Caco-2 (cell line): ENCODE results near the gene DNAJC10. TPM values are rescaled to one million over a fixed set of nuclear protein-coding genes. Genes with fewer than 3 reads are reported as not detected.

Experiments
- BruUV-seq: library from RNA; stranded (reverse); fragments of 400-500 nt; replicated peaks from 2 replicates; lab custom pipeline; 2021; lab: Mats Ljungman, UMichigan
- CTCF ChIA-PET: fragments of 300-600 bp; sonication (Branson Sonifier 250); formaldehyde crosslinking; loops from one replicate; lab custom pipeline; 2022; ENCODE audit warnings: antibody characterized with exemption; lab: Charles Lee
- POLR2A ChIA-PET: fragments of 300-600 bp; sonication (Branson Sonifier 250); formaldehyde crosslinking; loops from one replicate; lab custom pipeline; 2022; ENCODE audit warnings: antibody characterized with exemption; lab: Charles Lee
- DNase-seq, 2 experiments: peaks; one replicate each; pipeline versions ENCODE4 v3.0.0 to v3.0.0-alpha.2; 2020 to 2022
- H3K27me3 ChIP-seq: replicated peaks from 2 replicates; pipeline ENCODE4 v1.6.0; 2011; ENCODE audit warnings: low read length; ENCODE audit not compliant: control insufficient read depth, insufficient read depth
- H3K36me3 ChIP-seq: 2 replicates; pipeline ENCODE4 v1.5.1; 2011; ENCODE audit warnings: low read length; ENCODE audit not compliant: control insufficient read depth, insufficient read depth
- H3K4me1 ChIP-seq: fragments of 250-450 bp; sonication (Bioruptor Pico); 2 replicates; pipeline ENCODE4 v1.5.1; 2020; ENCODE audit warnings: mild to moderate bottlenecking
- H3K4me3 ChIP-seq: 2 replicates; pipeline ENCODE4 v1.5.1; 2011; ENCODE audit warnings: low read depth, mild to moderate bottlenecking, control low read depth, low read length
- H3K9me3 ChIP-seq: fragments of 250-450 bp; sonication (Bioruptor Pico); 2 replicates; pipeline ENCODE4 v1.5.1; 2020; ENCODE audit warnings: mild to moderate bottlenecking, moderate library complexity
- H3K27ac Mint-ChIP-seq: one replicate; pipeline ENCODE4 v1.8.0; 2022; ENCODE audit warnings: mixed read lengths; ENCODE audit not compliant: unreplicated experiment
- H3K27me3 Mint-ChIP-seq: one replicate; pipeline ENCODE4 v1.8.0; 2022; ENCODE audit warnings: mixed read lengths; ENCODE audit not compliant: insufficient read depth, unreplicated experiment
- H3K36me3 Mint-ChIP-seq: one replicate; pipeline ENCODE4 v1.8.0; 2022; ENCODE audit warnings: mild to moderate bottlenecking, mixed read lengths; ENCODE audit not compliant: insufficient read depth, unreplicated experiment
- H3K4me1 Mint-ChIP-seq: one replicate; pipeline ENCODE4 v1.8.0; 2022; ENCODE audit warnings: low read depth, mixed read lengths; ENCODE audit not compliant: unreplicated experiment
- H3K4me3 Mint-ChIP-seq: one replicate; pipeline ENCODE4 v1.8.0; 2022; ENCODE audit warnings: mild to moderate bottlenecking, moderate library complexity, mixed read lengths; ENCODE audit not compliant: unreplicated experiment
- H3K9me3 Mint-ChIP-seq: one replicate; pipeline ENCODE4 v1.8.0; 2022; ENCODE audit warnings: mixed read lengths; ENCODE audit not compliant: unreplicated experiment
- intact Hi-C: fragments of 100-400 bp; cut with micrococcal nuclease; formaldehyde crosslinking; loops from one replicate; pipeline ENCODE4 v1.10.0; 2022; ENCODE audit not compliant: unreplicated experiment
- total RNA-seq: library from RNA; stranded (reverse); gene quantifications from 2 replicates; pipeline ENCODE4 v1.2.3, GENCODE V29; 2022
- TF ChIP-seq, protein P1 (sequence below), 2 experiments: fragments of 200-600 bp in 1 of 2; IDR thresholded peaks; 1 replicate in 1 of 2; 2 replicates in 1 of 2; pipeline versions ENCODE4 v1.5.1 to v1.8.0; 2011 to 2022; ENCODE audit warnings: antibody characterized with exemption in 1 of 2, control low read depth in 1 of 2, inconsistent platforms in 1 of 2, low read depth in 1 of 2, low read length in 1 of 2, mild to moderate bottlenecking in 1 of 2, moderate library complexity in 1 of 2; ENCODE audit not compliant: insufficient read depth in 1 of 2, severe bottlenecking in 1 of 2, unreplicated experiment in 1 of 2

The DNAJC10 gene
- total RNA-seq, 1 experiment from 2014 or later: 109 TPM

DNA sequence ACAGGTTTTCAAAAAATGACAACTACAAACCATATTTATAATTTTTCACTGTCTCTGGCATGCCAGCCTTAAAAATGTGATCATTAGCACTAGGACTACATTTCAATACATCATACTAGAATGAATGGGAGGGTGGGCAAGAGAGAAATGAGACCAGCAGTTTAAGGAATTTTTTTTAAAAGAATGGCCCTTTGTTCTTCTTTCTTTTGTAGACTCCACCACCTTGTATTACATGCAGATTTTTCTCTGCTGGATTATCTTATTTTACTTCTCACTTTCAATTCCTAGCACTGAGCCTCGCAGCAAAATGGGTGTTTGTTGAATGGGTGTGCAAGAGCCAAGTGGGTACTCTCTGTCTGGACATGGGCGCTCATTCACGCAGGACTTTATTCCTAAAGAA, 110.4 kb downstream of the DNAJC10 start:
- H3K9me3 Mint-ChIP-seq: no peaks in the 10 kb centered on the region
- H3K4me1 Mint-ChIP-seq: peaks cover 36% of the 10 kb centered on the region
- no peaks in the 10 kb centered on the region for H3K36me3 Mint-ChIP-seq
- POLR2A ChIA-PET: no interaction called here
- no peak overlapping the region for H3K4me3 ChIP-seq
- CTCF ChIA-PET: interaction anchor here (0.5 to 0.7 kb wide), 2 partner anchors 376 to 947 kb away, joined by 4 to 5 read pairs; no protein-coding TSS in a partner anchor
- H3K9me3 ChIP-seq: no peaks in the 10 kb centered on the region
- H3K4me3 Mint-ChIP-seq: no peak overlapping the region
- BruUV-seq: no TSS peak
- H3K27ac Mint-ChIP-seq: no peak overlapping the region
- TF ChIP-seq, protein P1, sequence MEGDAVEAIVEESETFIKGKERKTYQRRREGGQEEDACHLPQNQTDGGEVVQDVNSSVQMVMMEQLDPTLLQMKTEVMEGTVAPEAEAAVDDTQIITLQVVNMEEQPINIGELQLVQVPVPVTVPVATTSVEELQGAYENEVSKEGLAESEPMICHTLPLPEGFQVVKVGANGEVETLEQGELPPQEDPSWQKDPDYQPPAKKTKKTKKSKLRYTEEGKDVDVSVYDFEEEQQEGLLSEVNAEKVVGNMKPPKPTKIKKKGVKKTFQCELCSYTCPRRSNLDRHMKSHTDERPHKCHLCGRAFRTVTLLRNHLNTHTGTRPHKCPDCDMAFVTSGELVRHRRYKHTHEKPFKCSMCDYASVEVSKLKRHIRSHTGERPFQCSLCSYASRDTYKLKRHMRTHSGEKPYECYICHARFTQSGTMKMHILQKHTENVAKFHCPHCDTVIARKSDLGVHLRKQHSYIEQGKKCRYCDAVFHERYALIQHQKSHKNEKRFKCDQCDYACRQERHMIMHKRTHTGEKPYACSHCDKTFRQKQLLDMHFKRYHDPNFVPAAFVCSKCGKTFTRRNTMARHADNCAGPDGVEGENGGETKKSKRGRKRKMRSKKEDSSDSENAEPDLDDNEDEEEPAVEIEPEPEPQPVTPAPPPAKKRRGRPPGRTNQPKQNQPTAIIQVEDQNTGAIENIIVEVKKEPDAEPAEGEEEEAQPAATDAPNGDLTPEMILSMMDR (IDR thresholded peaks at IDR 0.05; ENCODE audit: insufficient read depth in 1 of 2, low read depth in 1 of 2, low read length in 1 of 2, severe bottlenecking in 1 of 2, unreplicated experiment in 1 of 2): no peak
- H3K4me1 ChIP-seq: peaks cover 36% of the 10 kb centered on the region
- H3K36me3 ChIP-seq: no peaks in the 10 kb centered on the region
- intact Hi-C loops: no loop called here
- H3K27me3 Mint-ChIP-seq: no peaks in the 10 kb centered on the region
- no peaks in the 10 kb centered on the region for H3K27me3 ChIP-seq
- DNase-seq: no peak

DNA sequence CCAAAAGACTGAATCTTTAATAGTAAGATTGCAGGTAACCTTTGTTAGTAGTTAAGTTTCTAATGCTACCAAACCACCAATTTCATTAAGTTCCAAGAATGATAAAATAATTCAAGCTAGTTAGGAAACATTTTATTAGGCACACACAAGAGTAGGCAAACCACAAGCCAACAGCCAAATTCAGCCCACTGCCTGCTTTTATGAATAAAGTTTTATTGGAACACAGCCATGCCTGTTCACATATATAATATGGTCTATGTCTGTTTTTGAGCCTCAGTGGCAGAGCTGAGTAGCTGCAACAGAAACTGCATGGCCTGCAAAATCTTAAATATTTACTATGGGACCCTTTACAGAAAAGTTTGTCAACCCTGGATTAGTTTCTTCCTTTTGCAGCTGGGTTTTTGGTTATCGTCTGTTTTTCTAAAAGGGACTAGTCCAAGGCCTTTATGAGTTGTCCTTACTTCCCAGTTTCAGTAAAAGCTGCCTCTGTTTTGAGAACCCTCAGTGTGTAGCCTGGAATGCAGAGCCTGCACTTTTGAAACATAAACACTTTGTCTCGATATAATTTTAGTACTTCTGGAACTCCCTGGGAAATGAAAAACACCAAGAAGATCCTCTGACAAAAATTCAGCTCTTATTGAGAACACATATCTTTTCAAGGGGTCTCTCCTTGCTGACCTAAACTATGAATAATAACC, 111.3 kb downstream of the DNAJC10 start:
- TF ChIP-seq, protein P1 (IDR thresholded peaks at IDR 0.05; ENCODE audit: insufficient read depth in 1 of 2, low read depth in 1 of 2, low read length in 1 of 2, severe bottlenecking in 1 of 2, unreplicated experiment in 1 of 2): no peak
- peaks cover 35% of the 10 kb centered on the region for H3K4me1 ChIP-seq
- intact Hi-C loops: no loop called here
- no TSS peak for BruUV-seq
- Mint-ChIP-seq H3K27me3 (no peaks in the 10 kb centered on the region), H3K27ac (no peak overlapping the region), H3K4me3 (no peak overlapping the region), H3K36me3 (no peaks in the 10 kb centered on the region), H3K4me1 (peaks cover 35% of the 10 kb centered on the region), H3K9me3 (no peaks in the 10 kb centered on the region)
- CTCF ChIA-PET: no interaction called here
- no peak for DNase-seq
- POLR2A ChIA-PET: no interaction called here
- no peak overlapping the region for H3K4me3 ChIP-seq
- H3K36me3 ChIP-seq: no peaks in the 10 kb centered on the region
- no peaks in the 10 kb centered on the region for H3K27me3 ChIP-seq
- H3K9me3 ChIP-seq: no peaks in the 10 kb centered on the region

- ChIA-PET CTCF (no interaction called here), POLR2A (no interaction called here)
- Mint-ChIP-seq H3K4me1 (peaks cover 5% of the 10 kb centered on the region), H3K27me3 (no peaks in the 10 kb centered on the region), H3K27ac (no peak overlapping the region), H3K9me3 (no peaks in the 10 kb centered on the region), H3K4me3 (no peak overlapping the region), H3K36me3 (no peaks in the 10 kb centered on the region)
- TF ChIP-seq, protein P1 (IDR thresholded peaks at IDR 0.05; ENCODE audit: insufficient read depth in 1 of 2, low read depth in 1 of 2, low read length in 1 of 2, severe bottlenecking in 1 of 2, unreplicated experiment in 1 of 2): no peak
- Histone ChIP-seq H3K4me3 (no peak overlapping the region), H3K36me3 (no peaks in the 10 kb centered on the region), H3K4me1 (peaks cover 3% of the 10 kb centered on the region; the same call in 1 of the 2 replicates), H3K9me3 (no peaks in the 10 kb centered on the region), H3K27me3 (no peaks in the 10 kb centered on the region)
- no TSS peak for BruUV-seq
- no peak for DNase-seq
- intact Hi-C loops: no loop called here
Measured at GRCh38 chr2:182831101-182831500, 115.0 kb downstream of the DNAJC10 start.
